GM23338 (cell line): ENCODE data around the gene XKRX. TPM values are rescaled to one million over a fixed set of nuclear protein-coding genes. Genes with fewer than 3 reads are reported as not detected.

Experiments used
- ATAC-seq: fragments of 200-7000 bp; cut with Tn5 transposase; 3 replicates; pipeline ENCODE4 v1.9.1; 2020
- DNase-seq: peaks from one replicate; pipeline ENCODE4 v3.0.0-alpha.2; 2015; ENCODE audit warnings: low spot score
- H2AFZ ChIP-seq: fragments of 200-600 bp; sonication (generic); 2 replicates; pipeline ENCODE4 v1.8.0; 2016; ENCODE audit warnings: antibody characterized with exemption, mild to moderate bottlenecking, moderate library complexity
- H3F3A ChIP-seq: fragments of 200-600 bp; sonication (generic); replicated peaks from 2 replicates; pipeline ENCODE4 v1.8.0; 2017; ENCODE audit warnings: antibody characterized with exemption, mixed run types, low read depth
- H3K27ac ChIP-seq: fragments of 200-600 bp; sonication (generic); 2 replicates; pipeline ENCODE4 v1.6.1; 2016; ENCODE audit warnings: low read depth
- H3K27me3 ChIP-seq: fragments of 200-600 bp; sonication (generic); 2 replicates; pipeline ENCODE4 v1.8.0; 2016; ENCODE audit warnings: mild to moderate bottlenecking, mixed run types, moderate library complexity; ENCODE audit not compliant: insufficient read depth
- H3K36me3 ChIP-seq: fragments of 200-600 bp; sonication (generic); 2 replicates; pipeline ENCODE4 v1.8.0; 2016; ENCODE audit warnings: mild to moderate bottlenecking; ENCODE audit not compliant: insufficient read depth
- H3K4me1 ChIP-seq: fragments of 200-600 bp; sonication (generic); 2 replicates; pipeline ENCODE4 v1.8.0; 2016; ENCODE audit warnings: mild to moderate bottlenecking, moderate library complexity; ENCODE audit not compliant: insufficient read depth
- H3K4me2 ChIP-seq: fragments of 200-600 bp; sonication (generic); 2 replicates; pipeline ENCODE4 v1.7.1; 2017; ENCODE audit warnings: mixed run types
- H3K4me3 ChIP-seq: fragments of 200-600 bp; sonication (generic); 2 replicates; pipeline ENCODE4 v1.6.1; 2016; ENCODE audit warnings: mixed run types
- H3K79me2 ChIP-seq: fragments of 200-600 bp; sonication (generic); replicated peaks from 2 replicates; pipeline ENCODE4 v1.8.0; 2017; ENCODE audit warnings: mild to moderate bottlenecking; ENCODE audit not compliant: insufficient read depth
- H3K9me2 ChIP-seq: fragments of 200-600 bp; sonication (generic); 2 replicates; pipeline ENCODE4 v1.8.0; 2017; ENCODE audit not compliant: insufficient read depth
- H4K20me1 ChIP-seq: fragments of 200-600 bp; sonication (generic); replicated peaks from 2 replicates; pipeline ENCODE4 v1.8.0; 2017; ENCODE audit warnings: mild to moderate bottlenecking; ENCODE audit not compliant: insufficient read depth
- H3K27ac Mint-ChIP-seq: 2 replicates; pipeline ENCODE4 v1.8.0; 2020; ENCODE audit warnings: inconsistent platforms, mild to moderate bottlenecking, moderate library complexity, mixed read lengths
- H3K27me3 Mint-ChIP-seq: 3 replicates; pipeline ENCODE4 v1.8.0; 2022; ENCODE audit warnings: low read depth, mild to moderate bottlenecking, moderate library complexity, mixed read lengths, inconsistent platforms; ENCODE audit not compliant: insufficient read depth, poor library complexity
- H3K36me3 Mint-ChIP-seq: 3 replicates; pipeline ENCODE4 v1.8.0; 2021; ENCODE audit warnings: low read depth, mild to moderate bottlenecking, inconsistent platforms, moderate library complexity, mixed read lengths
- H3K4me1 Mint-ChIP-seq: 3 replicates; pipeline ENCODE4 v1.8.0; 2020; ENCODE audit warnings: mild to moderate bottlenecking, inconsistent platforms, mixed read lengths
- H3K4me3 Mint-ChIP-seq: 3 replicates; pipeline ENCODE4 v1.8.0; 2021; ENCODE audit warnings: moderate library complexity, mild to moderate bottlenecking, inconsistent platforms, mixed read lengths
- H3K9me3 Mint-ChIP-seq: 3 replicates; pipeline ENCODE4 v1.8.0; 2020; ENCODE audit warnings: moderate library complexity, mild to moderate bottlenecking, inconsistent platforms, mixed read lengths
- CREB1 ChIP-seq: fragments of 250-450 bp; sonication (Bioruptor Pico); IDR thresholded peaks from 2 replicates; pipeline ENCODE4 v1.5.0; 2020; ENCODE audit warnings: low read depth, mild to moderate bottlenecking, moderate library complexity
- EZH2phosphoT487 ChIP-seq: fragments of 200-600 bp; sonication (generic); IDR thresholded peaks from one replicate; pipeline ENCODE4 v1.8.1; 2018; ENCODE audit warnings: antibody characterized with exemption; ENCODE audit not compliant: unreplicated experiment
- JUNB ChIP-seq: IDR thresholded peaks from one replicate; pipeline ENCODE4 v1.6.1; 2016; ENCODE audit warnings: antibody characterized with exemption; ENCODE audit not compliant: unreplicated experiment
- NANOG ChIP-seq: IDR thresholded peaks from 2 replicates; pipeline ENCODE4 v1.6.1; 2016; ENCODE audit warnings: antibody characterized with exemption, borderline replicate concordance
- POLR2AphosphoS5 ChIP-seq: IDR thresholded peaks from 2 replicates; pipeline ENCODE4 v1.6.1; 2016; ENCODE audit warnings: antibody characterized with exemption, low read depth
- STAT1 ChIP-seq: IDR thresholded peaks from one replicate; pipeline ENCODE4 v1.6.1; 2016; ENCODE audit warnings: antibody characterized with exemption; ENCODE audit not compliant: unreplicated experiment
- ZNF331 ChIP-seq: fragments of 250-450 bp; sonication (Bioruptor Pico); IDR thresholded peaks from 2 replicates; pipeline ENCODE4 v1.5.0; 2020; ENCODE audit warnings: low read depth, mild to moderate bottlenecking, moderate library complexity
- polyA plus RNA-seq: library from polyadenylated mRNA; unstranded; fragments of >200 nt; fragmentation: Nextera tagmentation; extraction: Ambion mirVana; gene quantifications from 2 replicates; pipeline ENCODE4 v1.2.1, GENCODE V29; 2016
- total RNA-seq: library from RNA; depleted of rRNA; stranded (reverse); fragments of >200 nt; shearing (Covaris generic); gene quantifications from 2 replicates; pipeline ENCODE4 v1.2.3, GENCODE V29; 2014
- TF ChIP-seq, protein P1 (sequence below), 2 experiments: fragments of 200-600 bp in 1 of 2; sonication (generic) in 1 of 2; conservative IDR thresholded peaks; 2 replicates each; pipeline versions ENCODE4 v1.5.1 to v1.6.1; 2016 to 2017; ENCODE audit warnings: antibody characterized with exemption in 2 of 2, low read depth in 2 of 2, mild to moderate bottlenecking in 2 of 2, moderate library complexity in 1 of 2
- TF ChIP-seq, protein P2 (sequence below): fragments of 250-450 bp; sonication (Bioruptor Pico); IDR thresholded peaks from 2 replicates; pipeline ENCODE4 v1.5.0; 2020; ENCODE audit warnings: mild to moderate bottlenecking, moderate library complexity

XKRX gene
- total and polyA plus RNA-seq, 2 experiments from 2014 or later, result 0.16 to 0.83 TPM

DNA sequence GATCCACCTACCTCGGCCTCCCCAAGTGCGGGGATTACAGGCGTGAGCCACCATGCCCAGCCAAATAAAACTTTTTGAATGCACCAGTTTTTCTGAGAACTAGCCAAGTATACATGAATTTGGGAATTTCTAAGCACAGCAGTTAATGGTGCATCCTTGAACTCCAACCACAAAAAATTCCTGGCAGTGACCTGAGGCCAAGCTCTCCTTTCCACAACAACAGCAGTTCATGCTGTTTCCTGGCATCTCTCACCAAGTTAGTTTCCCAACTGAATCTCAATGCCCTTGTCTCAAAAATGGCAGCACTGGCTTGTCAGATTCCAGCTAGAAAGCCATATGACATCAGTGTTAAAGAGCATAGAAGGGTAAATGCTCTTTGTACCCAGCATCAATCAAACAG is 15.9 kb upstream of the XKRX start (continued):
- TF ChIP-seq, protein P1, sequence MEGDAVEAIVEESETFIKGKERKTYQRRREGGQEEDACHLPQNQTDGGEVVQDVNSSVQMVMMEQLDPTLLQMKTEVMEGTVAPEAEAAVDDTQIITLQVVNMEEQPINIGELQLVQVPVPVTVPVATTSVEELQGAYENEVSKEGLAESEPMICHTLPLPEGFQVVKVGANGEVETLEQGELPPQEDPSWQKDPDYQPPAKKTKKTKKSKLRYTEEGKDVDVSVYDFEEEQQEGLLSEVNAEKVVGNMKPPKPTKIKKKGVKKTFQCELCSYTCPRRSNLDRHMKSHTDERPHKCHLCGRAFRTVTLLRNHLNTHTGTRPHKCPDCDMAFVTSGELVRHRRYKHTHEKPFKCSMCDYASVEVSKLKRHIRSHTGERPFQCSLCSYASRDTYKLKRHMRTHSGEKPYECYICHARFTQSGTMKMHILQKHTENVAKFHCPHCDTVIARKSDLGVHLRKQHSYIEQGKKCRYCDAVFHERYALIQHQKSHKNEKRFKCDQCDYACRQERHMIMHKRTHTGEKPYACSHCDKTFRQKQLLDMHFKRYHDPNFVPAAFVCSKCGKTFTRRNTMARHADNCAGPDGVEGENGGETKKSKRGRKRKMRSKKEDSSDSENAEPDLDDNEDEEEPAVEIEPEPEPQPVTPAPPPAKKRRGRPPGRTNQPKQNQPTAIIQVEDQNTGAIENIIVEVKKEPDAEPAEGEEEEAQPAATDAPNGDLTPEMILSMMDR (conservative IDR thresholded peaks at IDR 0.05; ENCODE audit: low read depth in 2 of 2), result no peak
- TF ChIP-seq, protein P2, sequence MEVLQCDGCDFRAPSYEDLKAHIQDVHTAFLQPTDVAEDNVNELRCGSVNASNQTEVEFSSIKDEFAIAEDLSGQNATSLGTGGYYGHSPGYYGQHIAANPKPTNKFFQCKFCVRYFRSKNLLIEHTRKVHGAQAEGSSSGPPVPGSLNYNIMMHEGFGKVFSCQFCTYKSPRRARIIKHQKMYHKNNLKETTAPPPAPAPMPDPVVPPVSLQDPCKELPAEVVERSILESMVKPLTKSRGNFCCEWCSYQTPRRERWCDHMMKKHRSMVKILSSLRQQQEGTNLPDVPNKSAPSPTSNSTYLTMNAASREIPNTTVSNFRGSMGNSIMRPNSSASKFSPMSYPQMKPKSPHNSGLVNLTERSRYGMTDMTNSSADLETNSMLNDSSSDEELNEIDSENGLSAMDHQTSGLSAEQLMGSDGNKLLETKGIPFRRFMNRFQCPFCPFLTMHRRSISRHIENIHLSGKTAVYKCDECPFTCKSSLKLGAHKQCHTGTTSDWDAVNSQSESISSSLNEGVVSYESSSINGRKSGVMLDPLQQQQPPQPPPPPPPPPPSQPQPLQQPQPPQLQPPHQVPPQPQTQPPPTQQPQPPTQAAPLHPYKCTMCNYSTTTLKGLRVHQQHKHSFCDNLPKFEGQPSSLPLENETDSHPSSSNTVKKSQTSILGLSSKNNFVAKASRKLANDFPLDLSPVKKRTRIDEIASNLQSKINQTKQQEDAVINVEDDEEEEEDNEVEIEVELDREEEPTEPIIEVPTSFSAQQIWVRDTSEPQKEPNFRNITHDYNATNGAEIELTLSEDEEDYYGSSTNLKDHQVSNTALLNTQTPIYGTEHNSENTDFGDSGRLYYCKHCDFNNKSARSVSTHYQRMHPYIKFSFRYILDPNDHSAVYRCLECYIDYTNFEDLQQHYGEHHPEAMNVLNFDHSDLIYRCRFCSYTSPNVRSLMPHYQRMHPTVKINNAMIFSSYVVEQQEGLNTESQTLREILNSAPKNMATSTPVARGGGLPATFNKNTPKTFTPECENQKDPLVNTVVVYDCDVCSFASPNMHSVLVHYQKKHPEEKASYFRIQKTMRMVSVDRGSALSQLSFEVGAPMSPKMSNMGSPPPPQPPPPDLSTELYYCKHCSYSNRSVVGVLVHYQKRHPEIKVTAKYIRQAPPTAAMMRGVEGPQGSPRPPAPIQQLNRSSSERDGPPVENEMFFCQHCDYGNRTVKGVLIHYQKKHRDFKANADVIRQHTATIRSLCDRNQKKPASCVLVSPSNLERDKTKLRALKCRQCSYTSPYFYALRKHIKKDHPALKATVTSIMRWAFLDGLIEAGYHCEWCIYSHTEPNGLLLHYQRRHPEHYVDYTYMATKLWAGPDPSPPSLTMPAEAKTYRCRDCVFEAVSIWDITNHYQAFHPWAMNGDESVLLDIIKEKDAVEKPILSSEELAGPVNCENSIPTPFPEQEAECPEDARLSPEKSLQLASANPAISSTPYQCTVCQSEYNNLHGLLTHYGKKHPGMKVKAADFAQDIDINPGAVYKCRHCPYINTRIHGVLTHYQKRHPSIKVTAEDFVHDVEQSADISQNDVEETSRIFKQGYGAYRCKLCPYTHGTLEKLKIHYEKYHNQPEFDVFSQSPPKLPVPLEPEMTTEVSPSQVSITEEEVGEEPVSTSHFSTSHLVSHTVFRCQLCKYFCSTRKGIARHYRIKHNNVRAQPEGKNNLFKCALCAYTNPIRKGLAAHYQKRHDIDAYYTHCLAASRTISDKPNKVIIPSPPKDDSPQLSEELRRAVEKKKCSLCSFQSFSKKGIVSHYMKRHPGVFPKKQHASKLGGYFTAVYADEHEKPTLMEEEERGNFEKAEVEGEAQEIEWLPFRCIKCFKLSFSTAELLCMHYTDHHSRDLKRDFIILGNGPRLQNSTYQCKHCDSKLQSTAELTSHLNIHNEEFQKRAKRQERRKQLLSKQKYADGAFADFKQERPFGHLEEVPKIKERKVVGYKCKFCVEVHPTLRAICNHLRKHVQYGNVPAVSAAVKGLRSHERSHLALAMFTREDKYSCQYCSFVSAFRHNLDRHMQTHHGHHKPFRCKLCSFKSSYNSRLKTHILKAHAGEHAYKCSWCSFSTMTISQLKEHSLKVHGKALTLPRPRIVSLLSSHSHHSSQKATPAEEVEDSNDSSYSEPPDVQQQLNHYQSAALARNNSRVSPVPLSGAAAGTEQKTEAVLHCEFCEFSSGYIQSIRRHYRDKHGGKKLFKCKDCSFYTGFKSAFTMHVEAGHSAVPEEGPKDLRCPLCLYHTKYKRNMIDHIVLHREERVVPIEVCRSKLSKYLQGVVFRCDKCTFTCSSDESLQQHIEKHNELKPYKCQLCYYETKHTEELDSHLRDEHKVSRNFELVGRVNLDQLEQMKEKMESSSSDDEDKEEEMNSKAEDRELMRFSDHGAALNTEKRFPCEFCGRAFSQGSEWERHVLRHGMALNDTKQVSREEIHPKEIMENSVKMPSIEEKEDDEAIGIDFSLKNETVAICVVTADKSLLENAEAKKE (CRISPR knock-in tag), result no peak
- TF ChIP-seq JUNB (no peak), NANOG (no peak)

DNA sequence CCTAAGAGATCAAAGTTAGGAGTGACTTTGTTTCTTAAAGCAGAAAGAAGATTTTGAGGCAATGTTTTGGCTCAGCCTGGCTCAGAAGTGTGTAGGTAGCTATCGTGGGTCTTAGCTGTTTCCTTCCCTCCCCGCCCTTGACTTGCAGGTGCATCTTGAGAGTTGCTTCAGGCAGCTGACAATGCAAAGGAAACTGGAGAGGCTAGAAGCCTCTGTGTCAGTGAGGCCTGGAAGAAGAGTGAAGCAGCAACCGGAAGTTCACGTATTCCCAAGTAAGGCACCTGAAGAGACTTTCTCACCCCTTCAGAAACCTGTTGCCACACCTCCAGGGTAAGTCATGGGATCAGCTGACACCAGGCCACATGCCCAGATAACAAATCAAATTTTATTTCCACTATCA is 10.6 kb upstream of the XKRX start:
- no peaks in the 10 kb centered on the region for H3K9me2 ChIP-seq
- H2AFZ ChIP-seq, result no peak overlapping the region
- no peaks in the 10 kb centered on the region for H3F3A ChIP-seq
- H3K27me3 ChIP-seq, result no peaks in the 10 kb centered on the region
- Mint-ChIP-seq H3K4me3 (no peak overlapping the region), H3K27me3 (peaks cover 2% of the 10 kb centered on the region), H3K27ac (no peak overlapping the region), H3K36me3 (no peaks in the 10 kb centered on the region), H3K9me3 (no peaks in the 10 kb centered on the region), H3K4me1 (peaks cover 2% of the 10 kb centered on the region; the same call in 2 of the 3 replicates)
- H3K4me3 ChIP-seq, result no peak overlapping the region
- ATAC-seq, result no peak
- no peak overlapping the region for H3K4me2 ChIP-seq
- peak; percentile 4 for DNase-seq
- H3K79me2 ChIP-seq, result no peaks in the 10 kb centered on the region
- H3K4me1 ChIP-seq, result no peaks in the 10 kb centered on the region
- H4K20me1 ChIP-seq, result no peaks in the 10 kb centered on the region
- no peaks in the 10 kb centered on the region for H3K36me3 ChIP-seq
- H3K27ac ChIP-seq, result no peak overlapping the region
- TF ChIP-seq CREB1 (CRISPR knock-in tag) (no peak), POLR2AphosphoS5 (no peak), ZNF331 (CRISPR knock-in tag) (no peak), STAT1 (no peak), EZH2phosphoT487 (no peak)
- TF ChIP-seq, protein P2 (CRISPR knock-in tag), result no peak
